Endothelial cell (in vitro differentiated cells): ENCODE measurements around the gene GFRA3. TPM values are rescaled to one million over a fixed set of nuclear protein-coding genes. Genes with fewer than 3 reads are reported as not detected.

Experiments used
- DNase-seq: peaks from one replicate; pipeline ENCODE4 v3.0.0; 2021; ENCODE audit warnings: low spot score
- H3K27ac Mint-ChIP-seq: one replicate; pipeline ENCODE4 v1.8.0; 2021; ENCODE audit warnings: mixed read lengths, inconsistent platforms; ENCODE audit not compliant: unreplicated experiment
- H3K27me3 Mint-ChIP-seq: one replicate; pipeline ENCODE4 v1.8.0; 2021; ENCODE audit warnings: mild to moderate bottlenecking, moderate library complexity, mixed read lengths, inconsistent platforms; ENCODE audit not compliant: unreplicated experiment
- H3K36me3 Mint-ChIP-seq: one replicate; pipeline ENCODE4 v1.8.0; 2021; ENCODE audit warnings: mild to moderate bottlenecking, low read depth, mixed read lengths, inconsistent platforms; ENCODE audit not compliant: unreplicated experiment
- H3K4me1 Mint-ChIP-seq: one replicate; pipeline ENCODE4 v1.8.0; 2021; ENCODE audit warnings: mild to moderate bottlenecking, mixed read lengths, inconsistent platforms; ENCODE audit not compliant: unreplicated experiment
- H3K4me3 Mint-ChIP-seq: one replicate; pipeline ENCODE4 v1.8.0; 2021; ENCODE audit warnings: mild to moderate bottlenecking, mixed read lengths, inconsistent platforms; ENCODE audit not compliant: unreplicated experiment
- H3K9me3 Mint-ChIP-seq: one replicate; pipeline ENCODE4 v1.8.0; 2021; ENCODE audit warnings: mixed read lengths, inconsistent platforms; ENCODE audit not compliant: unreplicated experiment
- total RNA-seq: library from RNA; stranded (reverse); fragmentation: NEBNext Ultra II Directional; extraction: Animal tissue kit (Norgen Biotek cat#: 25700); gene quantifications from one replicate; pipeline ENCODE4 v1.2.1, GENCODE V29; 2021; ENCODE audit not compliant: unreplicated experiment
- TF ChIP-seq, protein P1 (sequence below): fragments of 200-600 bp; sonication (generic); IDR thresholded peaks from one replicate; pipeline ENCODE4 v1.5.0; 2021; ENCODE audit warnings: antibody characterized with exemption; ENCODE audit not compliant: unreplicated experiment

GFRA3 gene
- total RNA-seq, 1 donor from 2014 or later: 0.13 TPM

DNA sequence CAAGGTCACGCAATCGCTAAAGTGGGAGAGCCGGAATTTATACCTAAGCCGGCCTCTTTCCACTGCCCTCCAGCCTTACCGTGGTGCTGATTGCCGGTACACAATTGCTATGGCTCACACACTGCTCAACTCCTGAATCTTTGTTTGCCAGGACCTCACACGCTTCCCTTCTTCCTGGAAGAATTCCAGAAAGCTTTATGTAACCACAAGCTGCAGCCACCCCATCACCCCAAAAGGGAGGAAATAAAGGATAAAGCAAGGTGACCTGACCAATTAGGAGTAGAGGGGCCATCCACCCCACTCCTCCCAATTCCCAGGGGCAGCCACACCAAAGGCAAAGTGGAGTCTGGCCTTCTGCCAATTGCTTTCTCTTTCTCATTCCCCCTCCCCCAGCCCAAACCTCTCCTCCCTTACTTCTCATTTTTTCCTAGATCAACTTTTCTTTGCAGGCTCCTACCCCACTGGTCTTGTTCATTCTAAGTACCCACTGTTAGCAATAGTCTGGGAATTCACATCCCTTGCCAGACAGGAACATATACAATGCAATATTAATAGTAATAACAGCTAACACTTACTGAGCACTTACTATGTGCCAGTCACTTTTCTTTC lies 43.3 kb downstream of the GFRA3 start:
- Mint-ChIP-seq H3K27ac (no peak overlapping the region), H3K27me3 (peaks cover 2% of the 10 kb centered on the region), H3K4me1 (no peaks in the 10 kb centered on the region), H3K9me3 (peaks cover 1% of the 10 kb centered on the region), H3K36me3 (peaks cover under 1% of the 10 kb centered on the region), H3K4me3 (no peak overlapping the region)
- TF ChIP-seq, protein P1, sequence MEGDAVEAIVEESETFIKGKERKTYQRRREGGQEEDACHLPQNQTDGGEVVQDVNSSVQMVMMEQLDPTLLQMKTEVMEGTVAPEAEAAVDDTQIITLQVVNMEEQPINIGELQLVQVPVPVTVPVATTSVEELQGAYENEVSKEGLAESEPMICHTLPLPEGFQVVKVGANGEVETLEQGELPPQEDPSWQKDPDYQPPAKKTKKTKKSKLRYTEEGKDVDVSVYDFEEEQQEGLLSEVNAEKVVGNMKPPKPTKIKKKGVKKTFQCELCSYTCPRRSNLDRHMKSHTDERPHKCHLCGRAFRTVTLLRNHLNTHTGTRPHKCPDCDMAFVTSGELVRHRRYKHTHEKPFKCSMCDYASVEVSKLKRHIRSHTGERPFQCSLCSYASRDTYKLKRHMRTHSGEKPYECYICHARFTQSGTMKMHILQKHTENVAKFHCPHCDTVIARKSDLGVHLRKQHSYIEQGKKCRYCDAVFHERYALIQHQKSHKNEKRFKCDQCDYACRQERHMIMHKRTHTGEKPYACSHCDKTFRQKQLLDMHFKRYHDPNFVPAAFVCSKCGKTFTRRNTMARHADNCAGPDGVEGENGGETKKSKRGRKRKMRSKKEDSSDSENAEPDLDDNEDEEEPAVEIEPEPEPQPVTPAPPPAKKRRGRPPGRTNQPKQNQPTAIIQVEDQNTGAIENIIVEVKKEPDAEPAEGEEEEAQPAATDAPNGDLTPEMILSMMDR: no peak
- no peak for DNase-seq

DNA sequence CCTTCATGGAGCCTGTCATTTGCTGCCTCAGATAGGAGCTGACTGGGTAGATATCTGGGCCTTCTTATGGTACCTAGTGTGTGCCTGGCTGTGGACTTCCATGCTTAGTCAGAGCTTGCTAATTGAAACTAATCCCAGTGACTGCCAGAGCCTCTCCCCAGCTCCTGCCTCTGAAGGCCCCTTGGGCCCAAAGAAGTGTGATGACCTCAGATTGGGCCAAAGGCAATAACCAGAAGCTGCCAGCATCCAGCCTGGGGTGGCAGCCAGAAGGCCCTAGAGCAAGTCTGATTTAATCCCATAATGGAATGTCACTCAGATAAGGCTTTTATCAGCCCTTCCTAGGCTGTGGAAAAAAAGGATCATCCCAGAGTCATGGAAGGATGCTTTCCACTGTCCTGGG lies 44.2 kb downstream of the GFRA3 start:
- H3K4me3 Mint-ChIP-seq: no peak overlapping the region
- DNase-seq: no peak
- H3K27ac Mint-ChIP-seq: no peak overlapping the region
- H3K27me3 Mint-ChIP-seq: peaks cover 4% of the 10 kb centered on the region
- peaks cover 4% of the 10 kb centered on the region for H3K9me3 Mint-ChIP-seq
- TF ChIP-seq, protein P1: no peak
- H3K36me3 Mint-ChIP-seq: peaks cover 3% of the 10 kb centered on the region
- H3K4me1 Mint-ChIP-seq: no peaks in the 10 kb centered on the region

DNA sequence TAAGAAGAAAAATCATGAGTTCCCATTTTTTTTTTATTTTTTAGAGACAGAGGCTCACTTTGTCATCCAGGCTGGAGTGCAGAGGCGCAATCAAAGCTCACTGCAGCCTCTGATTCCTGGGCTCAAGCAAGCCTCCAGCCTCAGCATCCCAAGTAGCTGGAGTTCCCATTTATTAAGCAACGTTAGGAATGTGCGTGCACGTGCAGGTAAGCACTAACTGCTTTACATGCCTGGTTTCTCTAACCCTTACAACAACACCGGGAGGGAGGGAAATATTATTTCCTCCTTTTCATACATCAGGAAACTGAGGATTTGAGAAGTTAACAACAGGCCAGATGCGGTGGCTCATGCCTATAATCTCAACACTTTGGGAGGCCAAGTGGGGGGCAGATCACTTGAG lies 45.0 kb downstream of the GFRA3 start:
- Mint-ChIP-seq H3K4me3 (no peak overlapping the region), H3K36me3 (peaks cover 3% of the 10 kb centered on the region), H3K4me1 (no peaks in the 10 kb centered on the region), H3K27ac (no peak overlapping the region), H3K9me3 (peaks cover 4% of the 10 kb centered on the region), H3K27me3 (peaks cover 4% of the 10 kb centered on the region)
- TF ChIP-seq, protein P1: no peak
- DNase-seq: no peak

DNA sequence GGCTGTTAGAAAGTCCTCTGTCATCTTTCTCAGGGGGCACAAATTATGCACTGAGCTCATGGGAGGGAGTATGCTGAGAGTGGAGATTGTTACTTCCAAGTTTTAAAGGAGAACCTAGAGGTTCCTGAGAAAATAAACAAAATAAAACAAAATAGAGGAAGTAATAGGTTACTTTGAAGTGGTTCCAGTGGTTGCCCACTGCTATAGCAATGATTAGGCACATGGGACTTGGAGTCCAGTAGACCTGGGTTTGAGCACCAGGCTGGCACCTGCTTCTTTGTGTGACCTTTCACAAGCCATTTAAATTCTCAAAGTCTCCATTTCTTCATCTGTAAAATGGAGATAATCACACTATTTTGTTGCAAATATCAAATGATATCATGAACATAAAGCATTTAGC lies 47.5 kb downstream of the GFRA3 start:
- H3K9me3 Mint-ChIP-seq: peaks cover 4% of the 10 kb centered on the region
- H3K27ac Mint-ChIP-seq: no peak overlapping the region
- no peaks in the 10 kb centered on the region for H3K4me1 Mint-ChIP-seq
- no peak overlapping the region for H3K4me3 Mint-ChIP-seq
- DNase-seq: no peak
- TF ChIP-seq, protein P1: no peak
- H3K36me3 Mint-ChIP-seq: peaks cover 3% of the 10 kb centered on the region
- peaks cover 4% of the 10 kb centered on the region for H3K27me3 Mint-ChIP-seq

DNA sequence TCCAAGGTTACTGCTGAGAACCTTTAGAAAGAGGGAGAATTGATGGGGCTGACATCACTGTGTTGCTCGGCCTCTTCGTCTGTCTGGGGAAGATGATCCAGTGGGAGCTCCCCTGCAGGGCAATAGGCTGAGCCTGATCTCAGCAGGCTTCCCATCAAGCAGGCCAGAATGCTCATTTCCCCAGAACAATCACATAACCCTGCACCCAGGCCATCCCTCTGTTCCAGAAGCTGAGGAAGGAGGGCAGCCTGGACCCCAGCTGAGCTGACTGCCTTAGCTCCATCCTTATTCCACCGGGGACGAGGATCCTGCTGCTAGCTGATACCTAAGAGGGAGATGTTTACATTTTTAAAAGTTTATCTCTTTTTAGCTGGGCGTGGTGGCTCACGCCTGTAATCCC lies 49.7 kb downstream of the GFRA3 start:
- H3K9me3 Mint-ChIP-seq: peaks cover 4% of the 10 kb centered on the region
- no peak for DNase-seq
- no peak overlapping the region for H3K4me3 Mint-ChIP-seq
- H3K36me3 Mint-ChIP-seq: peaks cover 3% of the 10 kb centered on the region
- no peaks in the 10 kb centered on the region for H3K4me1 Mint-ChIP-seq
- H3K27ac Mint-ChIP-seq: no peak overlapping the region
- TF ChIP-seq, protein P1: no peak
- peaks cover 2% of the 10 kb centered on the region for H3K27me3 Mint-ChIP-seq
